NCI-H1436 (cell line): Measurements from ENCODE around the gene DST.

Experiments used
- DNase-seq: peaks from one replicate; lab custom pipeline; 2025; lab: John Stamatoyannopoulos, UW

DST gene

DNA sequence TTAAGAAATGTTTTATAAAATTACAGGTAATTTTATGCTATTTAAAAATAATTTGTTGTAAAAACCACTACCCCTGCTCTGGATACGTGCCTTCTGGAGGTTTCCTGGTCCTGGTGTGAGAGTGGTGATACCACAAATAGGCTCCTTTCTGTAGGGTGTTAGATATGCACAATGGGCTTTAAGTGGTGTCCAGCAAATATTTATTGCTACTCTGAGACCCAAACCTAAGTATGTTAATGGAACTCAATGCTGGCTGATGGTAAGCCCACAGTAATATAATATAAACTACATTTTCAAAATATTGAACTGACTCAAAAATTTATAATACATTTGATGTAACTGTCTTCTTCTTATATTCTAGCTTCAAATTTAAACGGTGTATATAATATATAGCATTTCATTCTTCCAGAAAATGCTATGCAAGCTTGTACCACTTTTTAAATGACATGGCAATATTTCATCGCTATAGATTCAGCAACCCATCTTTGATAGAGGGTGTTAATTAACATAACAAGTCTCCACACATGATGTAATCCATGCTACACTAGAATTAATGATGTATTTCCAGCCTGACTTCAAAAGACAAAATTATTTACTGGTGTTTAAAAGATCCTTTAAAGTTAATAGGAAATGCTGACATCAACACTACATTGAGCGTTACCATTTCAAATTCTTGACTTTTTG, 161.9 kb downstream of the DST start:
- DNase-seq = no peak

DNA sequence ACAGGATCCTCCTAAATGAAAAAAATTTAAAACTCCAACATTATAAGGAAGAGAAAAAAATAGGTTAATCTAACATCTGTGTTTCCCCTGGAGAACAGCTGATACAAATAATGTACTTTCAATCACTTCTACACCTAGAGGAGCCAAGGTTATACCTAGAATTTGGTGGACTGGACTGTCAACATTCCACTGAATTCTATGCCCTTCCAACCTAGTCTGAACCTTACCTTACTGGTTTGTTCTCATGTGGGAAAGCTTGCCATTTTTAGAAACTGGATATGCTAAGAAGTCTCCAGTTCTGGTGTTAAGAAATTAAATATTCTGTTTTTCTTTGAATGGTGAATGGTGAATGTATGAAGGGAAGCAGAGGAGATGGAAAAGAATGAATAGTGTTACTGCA, 162.4 kb downstream of the DST start:
- no peak for DNase-seq

DNA sequence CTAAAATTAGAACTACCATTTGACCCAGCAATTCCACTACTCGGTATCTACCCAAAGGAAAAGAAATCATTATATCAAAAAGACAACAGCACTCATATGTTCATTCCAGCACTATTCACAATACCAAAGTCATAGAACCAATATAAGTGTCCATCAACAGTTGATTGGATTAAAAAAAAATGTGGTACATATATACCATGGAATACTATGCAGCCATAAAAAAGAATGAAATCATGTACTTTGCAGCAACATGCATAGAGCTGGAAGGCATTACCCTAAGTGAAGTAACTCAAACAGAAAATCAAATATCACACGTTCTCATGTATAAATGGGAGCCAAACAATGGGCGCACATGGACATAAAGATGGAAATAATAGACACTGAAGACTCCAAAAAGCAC, 163.3 kb downstream of the DST start:
- DNase-seq = no peak

DNA sequence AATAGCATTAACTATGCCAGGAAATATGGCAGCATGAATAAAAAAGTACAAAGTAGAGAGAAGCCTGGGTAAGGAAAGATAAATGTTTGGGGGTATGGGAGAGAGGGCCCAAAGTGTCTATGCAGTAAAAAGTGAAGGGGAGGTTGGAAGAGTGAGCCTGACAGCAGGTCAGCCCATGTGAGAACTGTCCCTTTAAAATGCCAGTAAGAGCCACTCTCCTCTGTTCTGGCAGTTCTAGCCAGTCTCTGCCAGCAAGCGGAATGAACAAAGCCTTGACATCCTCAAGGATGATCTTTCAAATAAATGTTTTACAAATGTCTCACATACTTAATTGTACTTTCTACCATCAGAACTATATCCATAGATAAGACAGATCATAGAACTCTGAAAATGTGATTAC, 164.5 kb downstream of the DST start:
- no peak for DNase-seq

DNA sequence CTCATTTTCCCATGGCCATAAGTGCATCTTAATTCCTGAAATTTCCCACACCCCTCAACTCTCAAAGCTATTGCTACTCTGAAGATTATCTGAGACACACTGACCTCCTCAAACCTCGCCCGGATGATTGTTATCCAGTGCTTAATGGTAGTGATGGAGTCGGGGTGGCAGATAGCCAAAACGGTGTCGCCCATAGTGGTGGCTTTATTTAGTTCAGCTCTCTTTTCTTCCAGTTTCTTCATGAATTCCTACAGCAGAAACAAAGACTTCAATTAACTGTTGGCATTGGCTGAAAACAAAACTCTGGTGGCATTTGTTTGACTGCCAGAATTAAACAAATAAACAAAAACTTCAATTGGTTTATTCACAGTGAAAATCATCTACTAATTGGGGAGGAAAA, 165.4 kb downstream of the DST start:
- DNase-seq = no peak

DNA sequence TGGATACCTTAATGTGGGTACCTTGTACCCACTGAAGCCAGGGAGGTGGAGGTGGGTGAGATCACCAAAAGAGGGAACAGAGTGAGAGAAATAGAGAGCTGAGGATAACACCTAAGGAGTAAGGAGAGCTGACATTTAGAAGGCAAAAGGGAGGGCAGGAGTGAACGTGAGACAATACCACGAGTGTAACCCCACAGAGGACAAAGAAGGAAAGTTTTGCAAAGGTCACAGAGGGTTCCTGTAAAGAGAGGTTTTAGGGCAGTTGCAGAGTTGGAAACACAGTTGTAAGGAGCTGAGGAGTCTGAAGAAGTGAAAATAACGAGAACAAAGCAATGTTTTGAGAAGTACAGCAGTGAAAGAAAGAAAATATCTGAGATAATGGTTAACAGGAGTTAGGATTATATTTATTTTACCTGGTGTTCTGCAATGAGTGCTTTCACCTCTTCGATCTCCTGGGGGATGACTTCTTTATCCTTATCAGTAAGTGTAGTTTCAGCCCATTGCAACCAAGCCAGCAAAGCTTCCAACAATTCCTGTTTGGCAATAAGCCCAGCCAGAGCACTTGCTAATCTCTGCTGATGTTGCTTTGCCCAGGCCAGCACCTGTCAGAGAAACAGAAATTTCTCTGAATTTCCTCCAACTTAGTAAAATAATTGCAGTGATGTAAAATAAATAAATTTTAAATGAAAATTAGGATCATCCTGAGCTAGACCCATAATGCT, 166.8 kb downstream of the DST start:
- DNase-seq = no peak

DNA sequence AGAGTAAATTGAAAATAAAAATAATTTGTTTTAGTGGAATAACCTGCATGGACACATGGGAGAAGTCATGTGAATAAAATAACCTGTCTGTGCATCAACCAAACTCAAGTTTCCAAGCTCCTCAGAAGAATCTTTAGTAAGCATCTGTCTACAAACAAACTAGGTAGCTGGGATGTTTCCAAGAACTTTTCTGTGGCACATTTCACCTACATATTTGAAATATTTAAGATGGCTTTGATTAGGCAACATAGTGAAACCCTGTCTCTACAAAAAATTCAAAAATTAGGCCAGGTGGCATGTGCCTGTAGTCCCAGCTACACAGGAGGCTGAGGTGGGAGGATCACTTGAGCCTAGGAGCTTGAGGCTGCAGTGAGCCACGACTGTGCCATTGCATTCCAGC, 168.2 kb downstream of the DST start:
- no peak for DNase-seq

DNA sequence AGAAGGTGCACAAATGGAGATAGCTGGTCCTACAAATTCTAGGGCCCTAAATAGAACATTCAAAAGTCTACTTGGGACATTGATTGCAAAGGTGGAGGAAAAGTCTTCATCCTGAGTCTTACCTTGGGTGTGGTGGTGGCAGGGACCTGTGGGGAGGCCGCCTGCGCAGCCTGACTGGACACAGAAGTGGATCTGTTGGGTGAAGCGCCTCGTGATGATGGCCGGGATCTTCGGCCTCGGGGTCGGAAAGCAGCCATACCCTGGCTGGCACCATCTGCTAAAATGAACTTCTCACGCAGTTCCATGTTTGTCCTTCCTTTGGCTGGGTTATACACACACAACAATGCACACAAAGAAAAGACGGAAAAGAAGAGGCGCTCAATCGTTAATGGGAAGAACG, 179.2 kb downstream of the DST start:
- no peak for DNase-seq

DNA sequence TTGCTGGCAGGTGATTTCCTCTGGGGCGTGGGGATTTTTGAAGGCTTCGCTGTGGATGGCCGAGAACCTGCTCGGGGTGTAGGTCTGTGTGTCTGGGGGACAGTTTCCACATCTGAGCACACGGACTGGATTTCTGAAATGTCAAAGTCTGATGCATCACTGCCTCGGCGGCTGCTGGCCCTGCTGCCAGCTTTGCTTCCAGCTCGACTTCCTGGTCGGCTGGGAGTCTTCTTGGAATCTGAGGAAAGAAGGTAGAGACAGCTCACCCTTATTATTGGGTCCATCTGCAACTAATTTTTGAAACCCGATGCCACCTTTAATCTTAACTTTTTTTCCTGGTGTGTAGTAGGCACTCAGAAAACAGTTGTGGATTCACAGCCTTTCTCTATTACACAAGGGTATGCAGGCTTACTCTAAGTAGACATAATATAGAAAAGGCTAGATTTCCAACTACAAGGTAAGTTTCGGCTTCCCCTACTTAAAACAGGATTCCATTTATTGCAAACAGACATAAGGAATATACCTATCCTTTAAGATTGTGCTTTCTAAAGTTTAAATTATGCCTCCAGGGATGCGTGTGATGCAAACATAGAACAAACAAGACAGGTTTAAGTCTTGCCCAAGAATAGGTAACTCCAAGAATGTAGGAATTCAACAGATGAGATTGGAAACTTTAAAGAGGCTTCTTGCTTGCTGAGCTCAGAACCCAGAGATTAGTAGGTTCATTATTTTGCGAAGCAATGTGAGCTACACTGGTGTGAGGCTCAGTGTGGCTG, 183.5 kb downstream of the DST start:
- no peak for DNase-seq

- DNase-seq = no peak
Observed at GRCh38 chr6:56458324-56458884, 184.3 kb downstream of the DST start.

DNA sequence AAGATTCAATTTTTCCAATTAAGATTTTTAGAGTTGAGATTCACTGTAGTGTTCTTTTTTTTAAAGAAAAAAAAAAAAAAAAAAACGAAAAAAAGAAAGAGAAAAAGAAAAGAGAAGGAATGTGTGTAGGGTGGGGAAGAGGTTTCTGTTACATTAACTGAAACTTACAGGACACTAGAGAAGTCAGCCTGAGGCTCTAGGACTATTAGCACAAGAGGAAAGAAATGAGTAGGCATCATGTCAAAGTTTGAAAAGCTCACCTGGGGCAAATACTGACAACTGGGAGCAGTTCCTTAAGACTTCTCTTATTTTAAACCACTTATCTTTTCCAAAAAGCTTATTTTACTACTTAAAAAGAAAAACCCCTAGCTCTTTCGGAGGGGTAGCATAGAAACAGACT, 185.9 kb downstream of the DST start:
- no peak for DNase-seq

GRCh38 chr6:56450882-56451739, 191.6 kb downstream of the DST start:
- DNase-seq = no peak

DNA sequence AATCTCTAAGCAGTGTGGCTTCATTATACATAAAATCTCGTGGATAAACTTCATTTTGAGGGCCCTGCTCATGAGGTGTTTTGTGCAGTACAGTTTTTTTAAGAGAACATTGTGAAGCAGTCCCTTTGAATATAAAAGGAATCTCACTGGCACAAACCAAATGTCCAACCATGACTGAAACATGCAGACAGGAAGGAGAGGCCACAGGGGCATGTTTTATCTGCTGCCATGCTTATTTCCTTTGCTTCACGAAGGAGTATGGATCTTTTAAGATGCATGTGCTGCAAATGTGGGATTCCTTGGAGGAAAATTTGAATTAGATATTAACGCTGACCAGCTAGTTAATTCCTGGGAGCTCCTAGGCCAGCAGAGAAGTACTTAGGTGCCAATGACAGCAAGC, 192.3 kb downstream of the DST start:
- no peak for DNase-seq

GRCh38 chr6:56448046-56448445, 194.6 kb downstream of the DST start:
- DNase-seq = no peak

DNA sequence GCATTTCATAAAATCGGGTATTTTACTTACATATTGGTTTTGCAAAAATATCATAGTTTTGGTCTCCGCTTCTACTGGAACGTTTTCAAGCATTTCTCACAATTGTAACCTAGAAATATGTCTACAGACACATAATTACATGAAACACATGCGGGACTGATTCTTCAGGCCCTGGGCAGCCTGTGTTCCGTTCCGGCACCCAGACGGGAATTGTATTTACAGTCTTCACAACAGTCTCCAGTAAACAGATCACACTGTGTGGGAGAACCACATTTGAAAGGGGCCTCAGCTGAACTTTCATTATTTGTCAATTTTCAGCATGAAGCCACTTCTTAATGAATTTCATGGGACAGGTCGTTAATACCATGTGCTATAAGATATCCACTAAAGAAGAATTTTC, 196.9 kb downstream of the DST start:
- no peak for DNase-seq

- DNase-seq = no peak
Observed at GRCh38 chr6:56444855-56445254, 197.8 kb downstream of the DST start.

- DNase-seq = no peak
Observed at GRCh38 chr6:56440551-56440981, 202.1 kb downstream of the DST start.

DNA sequence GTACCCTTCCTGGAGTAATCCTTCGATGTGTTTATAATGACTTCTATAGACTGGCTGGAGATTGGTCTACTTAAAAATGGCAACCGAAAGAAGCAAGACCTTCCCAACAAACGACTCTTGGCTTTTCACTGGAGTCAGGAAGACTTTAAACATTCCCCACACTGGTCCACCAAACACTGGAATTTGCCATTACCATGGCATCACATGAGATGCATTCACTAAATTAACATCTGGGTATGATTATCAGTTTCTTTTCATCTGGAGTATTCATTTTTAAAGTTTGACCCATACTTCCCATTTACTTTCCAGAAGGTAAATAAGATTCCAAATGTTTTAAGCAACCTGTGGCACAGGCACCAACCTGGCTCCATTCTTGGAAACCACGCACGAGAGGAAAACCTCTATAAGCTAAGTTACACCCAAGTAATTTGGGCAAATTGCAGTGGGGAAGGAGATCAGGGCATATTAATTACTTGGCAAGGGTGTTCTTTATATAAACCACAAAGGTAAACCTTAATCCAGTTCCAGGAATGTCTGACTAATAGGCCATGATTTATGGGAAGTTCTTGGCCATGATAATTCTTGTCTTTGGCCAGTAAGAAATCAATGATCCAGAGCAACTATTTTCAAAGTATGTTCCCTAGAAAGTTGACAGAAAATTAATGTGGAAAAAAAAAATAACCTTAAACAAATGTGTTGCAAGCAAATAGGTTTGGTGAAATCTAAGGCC, 205.4 kb downstream of the DST start:
- no peak for DNase-seq

DNA sequence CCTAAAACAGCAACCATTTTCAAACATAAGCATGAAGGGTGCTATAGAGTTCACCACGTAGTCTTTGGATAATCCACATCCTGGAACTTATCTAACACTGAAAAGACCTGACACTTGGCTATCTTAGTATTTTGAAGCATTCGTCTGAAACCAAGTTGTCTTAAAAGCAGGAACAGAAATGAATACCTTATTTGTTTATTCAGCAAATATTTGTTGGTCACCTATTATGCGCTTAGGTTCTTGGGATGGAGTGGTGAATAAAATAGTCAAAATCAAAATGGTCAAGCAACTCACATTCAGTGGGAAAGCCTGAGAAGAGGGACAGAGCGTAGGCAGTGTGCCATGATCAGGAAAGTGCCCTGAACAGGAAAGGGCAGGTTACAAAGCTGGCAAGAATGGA, 206.9 kb downstream of the DST start:
- no peak for DNase-seq

- DNase-seq = no peak
Observed at GRCh38 chr6:56435326-56435725, 207.4 kb downstream of the DST start.

DNA sequence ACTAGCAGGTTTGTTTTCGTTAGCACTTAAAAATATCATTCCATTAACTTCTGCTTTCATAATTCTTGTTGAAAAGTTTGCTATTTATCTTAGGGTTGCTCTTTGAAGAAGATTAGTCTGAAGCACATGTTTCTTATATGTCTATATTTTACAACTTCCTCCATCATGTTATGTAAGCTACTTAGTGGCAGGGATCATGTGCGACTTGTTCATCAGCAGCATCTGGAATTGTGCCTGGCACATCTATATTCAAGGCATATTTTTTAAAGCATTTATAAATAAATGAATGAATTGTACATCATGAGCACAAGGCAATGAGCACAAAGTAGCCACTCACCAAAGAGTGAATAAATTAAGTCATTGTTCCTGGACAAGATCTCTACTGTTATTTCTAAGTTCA, 208.1 kb downstream of the DST start:
- DNase-seq = no peak
